Choroid plexus epithelial cell (primary cell): ENCODE results near the gene IGFBPL1.

Experiments used
- DNase-seq: peaks from one replicate; pipeline ENCODE4 v3.0.0-alpha.2; 2010; ENCODE audit warnings: low read depth
- H3K4me3 ChIP-seq: 2 replicates; pipeline ENCODE4 v1.5.1; 2011; ENCODE audit warnings: low read depth, mild to moderate bottlenecking, control low read depth, low read length, moderate library complexity
- TF ChIP-seq, protein P1 (sequence below): conservative IDR thresholded peaks from 2 replicates; pipeline ENCODE4 v1.5.1; 2011; ENCODE audit warnings: low read depth, mild to moderate bottlenecking, control low read depth, inconsistent platforms, low read length, moderate library complexity

Gene IGFBPL1

GRCh38 chr9:38443597-38443996 lies 19.3 kb upstream of the IGFBPL1 start:
- peak; percentile 9 for DNase-seq
- TF ChIP-seq, protein P1, sequence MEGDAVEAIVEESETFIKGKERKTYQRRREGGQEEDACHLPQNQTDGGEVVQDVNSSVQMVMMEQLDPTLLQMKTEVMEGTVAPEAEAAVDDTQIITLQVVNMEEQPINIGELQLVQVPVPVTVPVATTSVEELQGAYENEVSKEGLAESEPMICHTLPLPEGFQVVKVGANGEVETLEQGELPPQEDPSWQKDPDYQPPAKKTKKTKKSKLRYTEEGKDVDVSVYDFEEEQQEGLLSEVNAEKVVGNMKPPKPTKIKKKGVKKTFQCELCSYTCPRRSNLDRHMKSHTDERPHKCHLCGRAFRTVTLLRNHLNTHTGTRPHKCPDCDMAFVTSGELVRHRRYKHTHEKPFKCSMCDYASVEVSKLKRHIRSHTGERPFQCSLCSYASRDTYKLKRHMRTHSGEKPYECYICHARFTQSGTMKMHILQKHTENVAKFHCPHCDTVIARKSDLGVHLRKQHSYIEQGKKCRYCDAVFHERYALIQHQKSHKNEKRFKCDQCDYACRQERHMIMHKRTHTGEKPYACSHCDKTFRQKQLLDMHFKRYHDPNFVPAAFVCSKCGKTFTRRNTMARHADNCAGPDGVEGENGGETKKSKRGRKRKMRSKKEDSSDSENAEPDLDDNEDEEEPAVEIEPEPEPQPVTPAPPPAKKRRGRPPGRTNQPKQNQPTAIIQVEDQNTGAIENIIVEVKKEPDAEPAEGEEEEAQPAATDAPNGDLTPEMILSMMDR = no peak

GRCh38 chr9:38443181-38443580 lies 18.9 kb upstream of the IGFBPL1 start:
- TF ChIP-seq, protein P1 = no peak
- no peak overlapping the region for H3K4me3 ChIP-seq
- DNase-seq = peak; percentile 76

More at GRCh38 chr9:38443597-38443996, 19.3 kb upstream of the IGFBPL1 start:
- H3K4me3 ChIP-seq = no peak overlapping the region

DNA sequence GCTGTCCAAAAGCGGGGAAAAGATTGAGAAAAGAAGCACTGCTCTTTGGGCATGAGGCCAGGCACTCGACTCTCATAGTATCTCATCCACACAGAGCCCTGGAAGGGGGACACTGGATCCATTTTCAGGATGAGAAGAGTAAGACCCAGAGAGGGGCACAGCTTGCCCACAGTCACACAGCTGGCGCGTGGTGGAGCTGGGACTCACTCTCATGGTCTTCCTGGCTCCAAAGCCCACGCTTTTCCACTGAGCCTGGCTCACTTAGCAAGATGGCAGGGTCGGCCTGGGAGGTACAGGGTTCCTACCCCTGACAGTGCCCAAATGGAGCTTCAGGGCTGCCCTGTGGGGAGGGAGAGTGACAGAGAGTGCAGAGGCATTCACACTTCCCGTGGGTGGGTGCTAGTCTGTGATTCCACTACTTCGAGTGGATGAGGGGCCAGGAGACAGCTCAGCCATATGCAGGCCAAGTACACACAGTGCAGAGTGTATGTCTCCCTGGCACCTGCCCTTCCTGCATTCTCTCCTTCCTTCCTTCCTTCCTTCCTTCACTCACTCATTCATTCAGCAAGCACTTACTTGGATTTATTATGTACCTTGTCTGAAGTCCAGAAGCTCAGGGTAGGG lies 18.3 kb upstream of the IGFBPL1 start:
- TF ChIP-seq, protein P1 = no peak
- no peak for DNase-seq
- H3K4me3 ChIP-seq = no peak overlapping the region

DNA sequence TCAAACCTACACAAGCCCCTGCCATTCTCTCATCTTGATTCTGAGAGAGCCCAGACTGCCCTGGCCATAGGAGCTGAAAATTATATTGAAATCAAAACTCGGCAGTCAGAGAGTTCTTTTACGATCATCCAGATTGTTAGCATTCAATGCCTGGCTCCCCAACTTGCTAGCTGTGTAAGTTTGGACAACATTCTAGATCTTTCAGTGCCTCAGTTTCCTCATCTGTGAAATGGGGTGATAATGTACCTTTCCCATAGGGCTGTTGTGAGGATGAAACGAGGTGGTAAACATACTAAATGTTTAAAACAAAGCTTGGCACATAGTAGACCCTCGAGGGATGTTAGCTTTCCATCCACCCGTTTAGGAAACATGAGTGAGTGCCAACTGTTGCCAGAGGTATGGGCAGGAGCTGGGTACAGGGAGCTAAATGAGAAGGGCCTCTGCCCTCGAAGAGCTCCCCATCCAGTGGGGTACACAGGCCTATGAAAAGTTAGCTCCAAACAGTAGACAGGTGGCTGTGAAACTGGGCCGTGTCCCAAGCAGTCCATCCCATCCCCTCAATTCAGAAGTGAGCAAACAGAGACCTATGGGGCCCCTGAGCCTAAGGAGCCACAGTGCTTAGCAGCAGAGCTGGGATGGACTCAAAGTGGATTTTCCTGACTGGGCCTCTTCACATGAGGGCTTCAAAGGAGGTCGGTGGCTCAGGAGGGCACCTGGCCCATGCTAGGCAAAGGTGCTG lies 17.3 kb upstream of the IGFBPL1 start:
- no peak overlapping the region for H3K4me3 ChIP-seq
- no peak for DNase-seq
- TF ChIP-seq, protein P1 = no peak

DNA sequence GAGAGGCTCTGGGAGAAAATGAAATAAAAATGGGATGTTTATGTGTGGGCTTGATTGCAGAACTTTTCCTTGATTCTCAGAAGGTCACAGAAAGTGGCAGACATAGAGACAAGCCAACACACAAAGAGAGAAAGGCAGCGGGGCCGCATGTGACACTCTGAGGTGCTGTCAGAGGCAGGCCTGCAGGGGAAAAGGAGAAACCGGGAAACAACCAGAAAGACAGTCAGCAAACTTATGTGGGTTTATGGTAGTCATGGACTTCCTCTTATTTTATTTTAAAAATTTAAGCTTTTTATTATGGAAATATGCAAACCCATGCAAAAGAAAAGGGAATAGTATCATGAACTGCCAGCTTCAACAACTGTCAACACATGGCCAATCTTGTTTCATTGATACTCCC lies 16.3 kb upstream of the IGFBPL1 start:
- TF ChIP-seq, protein P1 = no peak
- H3K4me3 ChIP-seq = no peak overlapping the region
- no peak for DNase-seq

GRCh38 chr9:38439916-38440301 lies 15.7 kb upstream of the IGFBPL1 start:
- TF ChIP-seq, protein P1 = no peak
- no peak for DNase-seq
- no peak overlapping the region for H3K4me3 ChIP-seq

- TF ChIP-seq, protein P1 = no peak
- no peak for DNase-seq
- H3K4me3 ChIP-seq = no peak overlapping the region
Measured at GRCh38 chr9:38439291-38439915, 15.1 kb upstream of the IGFBPL1 start.
